ENCODE data around the gene SHQ1. TPM values are rescaled to one million over a fixed set of nuclear protein-coding genes. Genes with fewer than 3 reads are reported as not detected.

SHQ1 gene
- total and polyA plus RNA-seq, 9 of the 15 experiments (the other 6 are each of a cell fraction or from before 2014, with no cell fraction given) = 9.2 to 25.0 (median 14.1) TPM

DNA sequence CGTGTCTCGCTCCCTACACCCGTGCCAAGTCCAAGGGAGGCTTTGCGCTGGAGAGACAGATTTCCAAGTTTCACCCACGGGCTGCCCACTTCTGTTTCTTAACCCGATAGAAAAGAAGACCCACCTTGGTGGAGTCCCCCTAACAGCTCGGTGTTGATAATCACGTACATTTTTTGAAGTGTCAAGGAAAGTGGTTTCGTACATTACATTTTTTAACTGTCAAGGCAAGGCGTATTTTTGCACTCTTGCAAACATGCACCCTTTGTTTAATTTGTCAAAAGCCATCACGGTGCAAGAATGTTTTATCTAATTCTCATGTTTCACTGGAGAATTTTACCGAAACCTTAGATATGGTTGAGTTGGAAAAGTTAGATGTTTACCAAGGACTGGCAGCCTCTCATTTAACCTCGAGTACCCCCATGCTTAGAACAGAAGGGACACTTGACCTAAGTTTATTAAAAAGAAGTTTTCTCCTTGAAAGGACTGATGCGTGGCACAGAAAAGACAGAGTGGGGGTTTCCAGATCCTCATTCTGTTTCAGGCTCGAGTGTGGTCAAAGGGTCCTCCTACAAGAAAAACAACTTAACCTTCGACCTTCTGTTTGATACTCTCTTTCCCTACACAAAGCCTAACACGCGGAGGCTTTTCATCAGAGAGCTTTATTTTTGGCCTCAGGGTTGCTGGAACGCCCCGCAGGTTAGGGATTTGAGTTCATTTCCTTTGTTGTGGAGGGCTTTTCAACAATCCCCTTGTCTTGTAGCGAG is 40.5 kb upstream of the SHQ1 start (continued):
- TF ChIP-seq, protein P1, sequence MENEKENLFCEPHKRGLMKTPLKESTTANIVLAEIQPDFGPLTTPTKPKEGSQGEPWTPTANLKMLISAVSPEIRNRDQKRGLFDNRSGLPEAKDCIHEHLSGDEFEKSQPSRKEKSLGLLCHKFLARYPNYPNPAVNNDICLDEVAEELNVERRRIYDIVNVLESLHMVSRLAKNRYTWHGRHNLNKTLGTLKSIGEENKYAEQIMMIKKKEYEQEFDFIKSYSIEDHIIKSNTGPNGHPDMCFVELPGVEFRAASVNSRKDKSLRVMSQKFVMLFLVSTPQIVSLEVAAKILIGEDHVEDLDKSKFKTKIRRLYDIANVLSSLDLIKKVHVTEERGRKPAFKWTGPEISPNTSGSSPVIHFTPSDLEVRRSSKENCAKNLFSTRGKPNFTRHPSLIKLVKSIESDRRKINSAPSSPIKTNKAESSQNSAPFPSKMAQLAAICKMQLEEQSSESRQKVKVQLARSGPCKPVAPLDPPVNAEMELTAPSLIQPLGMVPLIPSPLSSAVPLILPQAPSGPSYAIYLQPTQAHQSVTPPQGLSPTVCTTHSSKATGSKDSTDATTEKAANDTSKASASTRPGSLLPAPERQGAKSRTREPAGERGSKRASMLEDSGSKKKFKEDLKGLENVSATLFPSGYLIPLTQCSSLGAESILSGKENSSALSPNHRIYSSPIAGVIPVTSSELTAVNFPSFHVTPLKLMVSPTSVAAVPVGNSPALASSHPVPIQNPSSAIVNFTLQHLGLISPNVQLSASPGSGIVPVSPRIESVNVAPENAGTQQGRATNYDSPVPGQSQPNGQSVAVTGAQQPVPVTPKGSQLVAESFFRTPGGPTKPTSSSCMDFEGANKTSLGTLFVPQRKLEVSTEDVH (IDR thresholded peaks at IDR 0.05; ENCODE audit: low read depth, partially characterized antibody) = no peak
- no peak for TF ChIP-seq RAD51 (IDR thresholded peaks at IDR 0.05; ENCODE audit: borderline replicate concordance, low read depth)
- no peak for TF ChIP-seq ZNF274 (IDR thresholded peaks at IDR 0.05; ENCODE audit: borderline replicate concordance, low read depth, low read length)
- TF ChIP-seq, protein P2, sequence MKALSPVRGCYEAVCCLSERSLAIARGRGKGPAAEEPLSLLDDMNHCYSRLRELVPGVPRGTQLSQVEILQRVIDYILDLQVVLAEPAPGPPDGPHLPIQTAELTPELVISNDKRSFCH (CRISPR knock-in tag; IDR thresholded peaks at IDR 0.05) = no peak
- TF ChIP-seq, protein P2 (tag; IDR thresholded peaks at IDR 0.05) = no peak
- TF ChIP-seq PHTF2 (CRISPR knock-in tag; IDR thresholded peaks at IDR 0.05) = no peak
- TF ChIP-seq, protein P3, sequence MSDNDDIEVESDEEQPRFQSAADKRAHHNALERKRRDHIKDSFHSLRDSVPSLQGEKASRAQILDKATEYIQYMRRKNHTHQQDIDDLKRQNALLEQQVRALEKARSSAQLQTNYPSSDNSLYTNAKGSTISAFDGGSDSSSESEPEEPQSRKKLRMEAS (CRISPR knock-in tag; IDR thresholded peaks at IDR 0.05) = no peak
- TF ChIP-seq, protein P4, sequence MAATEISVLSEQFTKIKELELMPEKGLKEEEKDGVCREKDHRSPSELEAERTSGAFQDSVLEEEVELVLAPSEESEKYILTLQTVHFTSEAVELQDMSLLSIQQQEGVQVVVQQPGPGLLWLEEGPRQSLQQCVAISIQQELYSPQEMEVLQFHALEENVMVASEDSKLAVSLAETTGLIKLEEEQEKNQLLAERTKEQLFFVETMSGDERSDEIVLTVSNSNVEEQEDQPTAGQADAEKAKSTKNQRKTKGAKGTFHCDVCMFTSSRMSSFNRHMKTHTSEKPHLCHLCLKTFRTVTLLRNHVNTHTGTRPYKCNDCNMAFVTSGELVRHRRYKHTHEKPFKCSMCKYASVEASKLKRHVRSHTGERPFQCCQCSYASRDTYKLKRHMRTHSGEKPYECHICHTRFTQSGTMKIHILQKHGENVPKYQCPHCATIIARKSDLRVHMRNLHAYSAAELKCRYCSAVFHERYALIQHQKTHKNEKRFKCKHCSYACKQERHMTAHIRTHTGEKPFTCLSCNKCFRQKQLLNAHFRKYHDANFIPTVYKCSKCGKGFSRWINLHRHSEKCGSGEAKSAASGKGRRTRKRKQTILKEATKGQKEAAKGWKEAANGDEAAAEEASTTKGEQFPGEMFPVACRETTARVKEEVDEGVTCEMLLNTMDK (IDR thresholded peaks at IDR 0.05; ENCODE audit: borderline replicate concordance, insufficient read depth, low read depth, low read length, poor library complexity, severe bottlenecking) = no peak
- TF ChIP-seq ZBTB8A (IDR thresholded peaks at IDR 0.05; ENCODE audit: partially characterized antibody) = no peak
- TF ChIP-seq, protein P5, sequence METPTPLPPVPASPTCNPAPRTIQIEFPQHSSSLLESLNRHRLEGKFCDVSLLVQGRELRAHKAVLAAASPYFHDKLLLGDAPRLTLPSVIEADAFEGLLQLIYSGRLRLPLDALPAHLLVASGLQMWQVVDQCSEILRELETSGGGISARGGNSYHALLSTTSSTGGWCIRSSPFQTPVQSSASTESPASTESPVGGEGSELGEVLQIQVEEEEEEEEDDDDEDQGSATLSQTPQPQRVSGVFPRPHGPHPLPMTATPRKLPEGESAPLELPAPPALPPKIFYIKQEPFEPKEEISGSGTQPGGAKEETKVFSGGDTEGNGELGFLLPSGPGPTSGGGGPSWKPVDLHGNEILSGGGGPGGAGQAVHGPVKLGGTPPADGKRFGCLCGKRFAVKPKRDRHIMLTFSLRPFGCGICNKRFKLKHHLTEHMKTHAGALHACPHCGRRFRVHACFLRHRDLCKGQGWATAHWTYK (CRISPR knock-in tag; IDR thresholded peaks at IDR 0.05) = no peak
- no peak for TF ChIP-seq KDM2B (CRISPR knock-in tag; IDR thresholded peaks at IDR 0.05)
